IMR-90 (cell line): ENCODE measurements around the gene LENG9.

ENCODE experiments used
- CEBPB ChIP-seq: IDR thresholded peaks from 2 replicates; pipeline ENCODE4 v1.6.1; 2012; ENCODE audit warnings: low read depth, low read length, improper control_type of control experiment
- CTCF ChIP-seq: conservative IDR thresholded peaks from 2 replicates; pipeline ENCODE4 v1.5.1; 2012; ENCODE audit warnings: mild to moderate bottlenecking, low read depth, low read length, improper control_type of control experiment
- MAFK ChIP-seq: IDR thresholded peaks from 2 replicates; pipeline ENCODE4 v1.6.1; 2012; ENCODE audit warnings: low read depth, low read length, improper control_type of control experiment
- MXI1 ChIP-seq: IDR thresholded peaks from 2 replicates; pipeline ENCODE4 v1.6.1; 2012; ENCODE audit warnings: low read depth, mild to moderate bottlenecking, low read length, moderate library complexity, borderline replicate concordance
- NFE2L2 ChIP-seq: fragments of 150-350 bp; IDR thresholded peaks from 2 replicates; pipeline ENCODE4 v1.6.1; 2016; ENCODE audit warnings: low read depth, mild to moderate bottlenecking, low read length
- POLR2A ChIP-seq: IDR thresholded peaks from 2 replicates; pipeline ENCODE4 v1.6.1; 2012; ENCODE audit warnings: mild to moderate bottlenecking, low read depth, low read length
- RFX5 ChIP-seq: IDR thresholded peaks from 2 replicates; pipeline ENCODE4 v1.8.0; 2012; ENCODE audit warnings: low read depth, mild to moderate bottlenecking, low read length, moderate library complexity
- USF2 ChIP-seq: fragments of 150-350 bp; IDR thresholded peaks from 2 replicates; pipeline ENCODE4 v1.6.1; 2017; ENCODE audit warnings: mild to moderate bottlenecking, antibody characterized with exemption, low read length, low read depth

GRCh38 chr19:54463531-54464043, at the start of gene LENG9:
- no peak for TF ChIP-seq USF2
- TF ChIP-seq CTCF, result no peak
- TF ChIP-seq MXI1, result no peak
- no peak for TF ChIP-seq MAFK
- no peak for TF ChIP-seq CEBPB
- TF ChIP-seq POLR2A, result peak; percentile 11; the same call in 1 of the 2 replicates
- TF ChIP-seq RFX5, result no peak
- no peak for TF ChIP-seq NFE2L2
